Adrenal gland (tissue), 12 donors: ENCODE measurements around the gene FAM8A1. TPM values are rescaled to one million over a fixed set of nuclear protein-coding genes. Genes with fewer than 3 reads are reported as not detected.
A peak's percentile ranks its signal among the peaks of the same experiment; 100 is the strongest.

Experiments
- DNase-seq, 7 donors: peaks; one replicate each; pipeline ENCODE4 v3.0.0-alpha.2; 2019 to 2020
- H3K27ac ChIP-seq, 5 donors: fragments of 200-600 bp; sonication (generic) in 4 of 5; 1 replicate in 3 of 5; 2 replicates in 2 of 5; pipeline versions ENCODE4 v1.5.1 to v1.8.0; 2016 to 2020; ENCODE audit warnings: mild to moderate bottlenecking in 1 of 5
- H3K27me3 ChIP-seq: fragments of 200-600 bp; 2 replicates; pipeline ENCODE4 v1.8.0; 2021
- H3K36me3 ChIP-seq, 2 donors: fragments of 200-600 bp; replicated peaks in 1 of 2; 1 replicate in 1 of 2; 2 replicates in 1 of 2; pipeline versions ENCODE4 v1.5.1 to v1.8.0; 2018 to 2022
- H3K4me1 ChIP-seq, 2 donors: fragments of 200-600 bp; replicated peaks in 1 of 2; 1 replicate in 1 of 2; 2 replicates in 1 of 2; pipeline versions ENCODE4 v1.5.1 to v1.8.0; 2018 to 2021
- H3K4me3 ChIP-seq, 4 donors: fragments of 200-600 bp; sonication (generic) in 3 of 4; one replicate each; pipeline ENCODE4 v1.5.1; 2016 to 2018
- H3K9me3 ChIP-seq, 3 donors: fragments of 200-600 bp; sonication (generic) in 1 of 3; replicated peaks in 1 of 3; 1 replicate in 2 of 3; 2 replicates in 1 of 3; pipeline versions ENCODE4 v1.5.1 to v1.8.0; 2016 to 2021
- CTCF ChIP-seq, 6 experiments: fragments of 450-650 bp in 4 of 6; fragments of 200-600 bp in 2 of 6; sonication (generic) in 1 of 6; IDR thresholded peaks; 1 replicate in 5 of 6; 2 replicates in 1 of 6; pipeline versions ENCODE4 v1.5.1 to v1.8.0; 2016 to 2021; ENCODE audit warnings: antibody characterized with exemption in 6 of 6, mild to moderate bottlenecking in 2 of 6, moderate library complexity in 1 of 6
- POLR2A ChIP-seq, 2 donors: fragments of 450-650 bp; IDR thresholded peaks; one replicate each; pipeline ENCODE4 v1.6.1; 2017; ENCODE audit warnings: antibody characterized with exemption in 2 of 2, mild to moderate bottlenecking in 2 of 2, moderate library complexity in 1 of 2
- WGBS, 4 donors: extraction: QIAGEN DNeasy Blood & Tissue Kit in 2 of 4; methylation state at CpG; one replicate each; pipeline versions ENCODE4 v1.1.5 to v1.1.7; 2013 to 2017; 5-methylcytosine and 5-hydroxymethylcytosine counted together
- intact Hi-C, 2 donors: fragments of 100-400 bp; cut with DNase I; formaldehyde crosslinking; loops; one replicate each; pipeline versions ENCODE4 v1.14.1 to v1.15.0; 2022 to 2023
- polyA plus RNA-seq, 3 donors: library from polyadenylated mRNA; stranded (reverse); fragments of 200-250 nt in 2 of 3; fragments of 350-450 nt in 1 of 3; fragmentation: Illumina TruSeq in 1 of 3; extraction: RNeasy Lipid Tissue Mini Kit (QIAGEN cat#74804) in 1 of 3; gene quantifications; one replicate each; pipeline ENCODE4 v1.2.3, GENCODE V29; 2013 to 2014
- total RNA-seq, 9 donors: library from RNA; depleted of rRNA in 4 of 9; stranded (reverse); fragments of >200 nt in 4 of 9; fragments of 120-200 nt in 1 of 9; fragmentation: NEBNext Ultra II Directional in 1 of 9; extraction: Animal tissue kit (Norgen Biotek cat#: 25700) in 1 of 9; gene quantifications; one replicate each; pipeline versions ENCODE4 v1.1.0 to v1.2.4, GENCODE V29; 2013 to 2023
- donor health status: healthy with polysubstance abuse.
- donor health status: Bipolar disorder and iron deficiency.
- donor health status: DM: yes; HTN: yes; CAD: no.
- donor health status: DM: no; HTN: no; CAD: no.
- donor health status: DM: no; HTN: no; CAD: no.
- donor health status: DM: yes; HTN: yes; CAD: no.

FAM8A1 gene
- total and polyA plus RNA-seq, 12 donors: 6.5 to 34.7 (median 21.5) TPM

GRCh38 chr6:17589406-17590096, 10.6 kb upstream of the FAM8A1 start:
- intact Hi-C loops: loop anchor here (10.0 kb wide), 2 partner anchors 205 to 535 kb away; partner anchors contain the start of gene NHLRC1 (in 1 of the 2)
- WGBS, 4 donors: 63 to 83% (median 71%) methylated on average over 5 of the region's 5 CpGs

GRCh38 chr6:17591287-17591686, 8.8 kb upstream of the FAM8A1 start:
- no peak for DNase-seq
- no peaks in the 10 kb centered on the region for H3K4me1 ChIP-seq
- H3K27me3 ChIP-seq: no peaks in the 10 kb centered on the region
- WGBS, 4 donors: 61 to 74% (median 66%) methylated on average over 1 of the region's 1 CpG
- no peak overlapping the region for H3K27ac ChIP-seq
- intact Hi-C loops: no loop called here
- H3K36me3 ChIP-seq: no peaks in the 10 kb centered on the region
- H3K4me3 ChIP-seq: no peak overlapping the region
- TF ChIP-seq POLR2A (IDR thresholded peaks at IDR 0.05) (no peak), CTCF (IDR thresholded peaks at IDR 0.05) (no peak)
- H3K9me3 ChIP-seq: no peaks in the 10 kb centered on the region

More at GRCh38 chr6:17589406-17590096, 10.6 kb upstream of the FAM8A1 start:
- DNase-seq: peak in 1 of 7 donors; percentile 13
- no peak for TF ChIP-seq CTCF (IDR thresholded peaks at IDR 0.05)
- TF ChIP-seq POLR2A (IDR thresholded peaks at IDR 0.05): no peak
- no peaks in the 10 kb centered on the region for H3K27me3 ChIP-seq
- H3K4me3 ChIP-seq: no peak overlapping the region
- no peak overlapping the region for H3K27ac ChIP-seq
- no peaks in the 10 kb centered on the region for H3K9me3 ChIP-seq
- H3K36me3 ChIP-seq: no peaks in the 10 kb centered on the region
- no peaks in the 10 kb centered on the region for H3K4me1 ChIP-seq

- no peak for DNase-seq
- H3K27ac ChIP-seq: no peak overlapping the region
- H3K27me3 ChIP-seq: no peaks in the 10 kb centered on the region
- no peaks in the 10 kb centered on the region for H3K36me3 ChIP-seq
- TF ChIP-seq POLR2A (IDR thresholded peaks at IDR 0.05) (no peak), CTCF (IDR thresholded peaks at IDR 0.05) (no peak)
- H3K9me3 ChIP-seq: no peaks in the 10 kb centered on the region
- no peak overlapping the region for H3K4me3 ChIP-seq
- no peaks in the 10 kb centered on the region for H3K4me1 ChIP-seq
- intact Hi-C loops: no loop called here
Observed at GRCh38 chr6:17593246-17593645, 6.9 kb upstream of the FAM8A1 start.

- Histone ChIP-seq H3K27ac (no peak overlapping the region), H3K27me3 (no peaks in the 10 kb centered on the region), H3K4me3 (no peak overlapping the region), H3K36me3 (no peaks in the 10 kb centered on the region), H3K9me3 (no peaks in the 10 kb centered on the region), H3K4me1 (peaks cover 0 to 4% of the 10 kb centered on the region in 2 donors)
- intact Hi-C loops: no loop called here
- TF ChIP-seq CTCF (IDR thresholded peaks at IDR 0.05) (no peak), POLR2A (IDR thresholded peaks at IDR 0.05) (no peak)
- DNase-seq: no peak
- 94 to 96% (median 95%) methylated on average over 3 of the region's 3 CpGs for WGBS, 4 donors
Observed at GRCh38 chr6:17596085-17596484, 4.0 kb upstream of the FAM8A1 start.
